Skeletal muscle satellite cell (primary cell): Measurements from ENCODE around the gene PRDM4. TPM values are rescaled to one million over a fixed set of nuclear protein-coding genes. Genes with fewer than 3 reads are reported as not detected.

Experiments used
- H3K27me3 ChIP-seq: 2 replicates; pipeline ENCODE4 v1.7.0; 2013; ENCODE audit warnings: low read length; ENCODE audit not compliant: control insufficient read depth, insufficient read depth
- H3K36me3 ChIP-seq: 2 replicates; pipeline ENCODE4 v1.7.0; 2013; ENCODE audit warnings: mild to moderate bottlenecking, control low read depth, low read length; ENCODE audit not compliant: insufficient read depth
- H3K4me1 ChIP-seq: 2 replicates; pipeline ENCODE4 v1.7.0; 2013; ENCODE audit warnings: low read length; ENCODE audit not compliant: control insufficient read depth, insufficient read depth
- H3K4me2 ChIP-seq: 2 replicates; pipeline ENCODE4 v1.7.0; 2013; ENCODE audit warnings: mild to moderate bottlenecking, low read length
- H3K4me3 ChIP-seq: 2 replicates; pipeline ENCODE4 v1.7.0; 2013; ENCODE audit warnings: low read length
- H3K9ac ChIP-seq: 2 replicates; pipeline ENCODE4 v1.7.0; 2013; ENCODE audit warnings: mild to moderate bottlenecking, low read depth, low read length, moderate library complexity
- H3K9me3 ChIP-seq: replicated peaks from 2 replicates; pipeline ENCODE4 v1.7.0; 2013; ENCODE audit warnings: mild to moderate bottlenecking, control low read depth, low read length
- total RNA-seq: library from RNA; depleted of rRNA; stranded (reverse); fragments of >200 nt; gene quantifications from 2 replicates; pipeline ENCODE4 v1.2.3, GENCODE V29; 2012; rRNA removed

The PRDM4 gene
- 35.2 and 37.8 TPM in 2 replicates for total RNA-seq

- peak within 1 kb of the TSS; percentile 99 for H3K4me3 ChIP-seq
- peak within 1 kb of the TSS; percentile 100 for H3K4me2 ChIP-seq
- no peaks in the 10 kb centered on the region for H3K9me3 ChIP-seq
- H3K27me3 ChIP-seq, result peaks cover 6% of the 10 kb centered on the region
- peaks cover 29% of the 10 kb centered on the region for H3K36me3 ChIP-seq
- peak within 1 kb of the TSS; percentile 98 for H3K9ac ChIP-seq
- H3K4me1 ChIP-seq, result peaks cover 14% of the 10 kb centered on the region
These were observed at the start of gene PRDM4 for GRCh38 chr12:107760809-107761501. PRDM4 (minus strand) TSS chr12:107761137; CDS start chr12:107760515, 622 bp downstream.

DNA sequence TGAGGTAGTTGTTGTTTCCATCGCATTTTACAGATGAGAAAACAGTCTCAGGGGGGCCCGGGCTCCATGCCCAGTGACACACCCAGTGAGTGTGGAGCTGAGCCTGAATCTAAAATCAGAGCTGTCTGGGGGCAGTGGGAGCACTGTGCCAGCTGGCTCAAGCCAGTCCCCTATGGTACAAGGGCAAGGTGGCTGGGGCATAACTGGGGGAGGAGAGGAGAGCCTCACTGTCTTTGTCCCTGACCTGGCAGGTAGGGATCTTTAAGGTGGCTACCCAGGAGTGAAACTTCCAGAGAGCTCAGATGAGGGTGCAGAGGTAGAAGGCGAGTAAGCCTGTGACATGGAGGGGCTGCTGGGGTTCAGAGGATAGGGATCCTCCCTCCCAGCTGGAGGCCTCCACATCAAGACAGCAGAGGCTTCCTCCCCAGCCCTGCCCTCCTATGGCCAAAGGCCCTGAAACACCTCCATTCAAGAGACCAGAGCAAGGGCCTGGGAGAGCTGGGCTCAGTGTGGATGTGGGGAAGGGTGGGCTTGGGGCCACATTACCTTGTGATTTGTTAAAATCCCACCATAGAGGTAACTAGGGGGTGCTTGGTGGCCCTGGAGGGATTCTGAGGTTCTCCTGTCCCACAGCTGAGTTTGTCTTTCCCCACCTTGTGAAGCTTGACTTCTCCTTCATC lies 46.7 kb upstream of the PRDM4 start:
- H3K9ac ChIP-seq, result no peak overlapping the region
- no peaks in the 10 kb centered on the region for H3K9me3 ChIP-seq
- no peaks in the 10 kb centered on the region for H3K36me3 ChIP-seq
- H3K4me1 ChIP-seq, result no peaks in the 10 kb centered on the region
- H3K4me2 ChIP-seq, result no peak overlapping the region
- no peaks in the 10 kb centered on the region for H3K27me3 ChIP-seq
- H3K4me3 ChIP-seq, result no peak overlapping the region

DNA sequence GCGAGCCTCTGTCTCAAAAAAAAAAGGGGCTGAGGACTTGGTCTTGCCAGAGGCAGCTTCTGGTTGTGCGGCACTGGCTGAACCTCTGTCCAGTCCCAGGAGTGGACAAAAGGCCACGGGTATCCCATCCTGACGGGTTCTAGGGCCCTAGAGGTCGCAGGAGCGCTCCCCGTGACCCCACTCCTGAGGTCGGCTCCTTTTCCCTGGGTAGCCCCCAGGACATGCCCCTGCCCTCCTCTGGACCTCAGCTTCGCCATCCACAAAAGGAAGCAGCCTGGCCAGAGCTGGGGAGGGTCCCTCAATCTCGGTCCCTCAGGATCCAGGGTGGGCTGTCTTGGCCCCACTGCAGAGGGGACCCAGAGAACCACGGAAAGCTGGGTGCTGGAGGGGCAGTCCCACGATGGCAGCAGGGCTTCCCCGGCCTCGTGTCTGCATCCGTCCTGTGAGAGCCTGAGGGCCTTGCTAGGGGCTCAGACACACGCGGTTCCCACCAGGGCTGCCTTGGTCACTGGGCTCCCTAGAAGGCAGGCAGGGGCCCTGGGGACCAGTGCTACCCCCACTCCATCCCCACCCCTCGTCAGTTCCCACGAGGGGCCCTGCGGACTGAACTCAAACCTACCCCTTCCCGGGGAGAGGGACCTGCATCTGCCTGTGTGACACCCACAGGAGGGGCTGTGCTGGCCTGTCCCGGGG lies 44.7 kb upstream of the PRDM4 start:
- no peak overlapping the region for H3K4me3 ChIP-seq
- no peaks in the 10 kb centered on the region for H3K4me1 ChIP-seq
- H3K9ac ChIP-seq, result no peak overlapping the region
- no peaks in the 10 kb centered on the region for H3K36me3 ChIP-seq
- no peak overlapping the region for H3K4me2 ChIP-seq
- H3K27me3 ChIP-seq, result no peaks in the 10 kb centered on the region
- no peaks in the 10 kb centered on the region for H3K9me3 ChIP-seq

DNA sequence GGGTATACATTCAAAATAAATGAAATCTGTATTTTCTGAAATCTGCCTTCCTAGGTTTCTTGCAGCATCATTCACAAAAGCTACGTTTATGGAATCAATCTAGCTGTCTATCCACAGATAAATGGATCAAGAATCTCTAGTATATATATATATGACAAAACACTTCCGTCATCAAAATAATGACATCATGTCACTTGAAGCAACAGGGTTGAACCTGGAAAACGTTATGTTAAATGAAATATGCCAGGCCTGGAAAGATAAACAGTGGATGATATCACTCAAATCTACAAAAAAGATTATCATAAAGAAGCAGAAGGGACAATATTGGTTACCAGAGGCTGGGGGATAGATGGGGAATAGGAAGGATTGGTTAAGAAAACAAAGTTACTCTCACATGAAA lies 42.2 kb upstream of the PRDM4 start:
- H3K4me3 ChIP-seq, result no peak overlapping the region
- no peak overlapping the region for H3K9ac ChIP-seq
- H3K27me3 ChIP-seq, result no peaks in the 10 kb centered on the region
- no peaks in the 10 kb centered on the region for H3K9me3 ChIP-seq
- H3K4me1 ChIP-seq, result no peaks in the 10 kb centered on the region
- H3K36me3 ChIP-seq, result no peaks in the 10 kb centered on the region
- H3K4me2 ChIP-seq, result no peak overlapping the region

DNA sequence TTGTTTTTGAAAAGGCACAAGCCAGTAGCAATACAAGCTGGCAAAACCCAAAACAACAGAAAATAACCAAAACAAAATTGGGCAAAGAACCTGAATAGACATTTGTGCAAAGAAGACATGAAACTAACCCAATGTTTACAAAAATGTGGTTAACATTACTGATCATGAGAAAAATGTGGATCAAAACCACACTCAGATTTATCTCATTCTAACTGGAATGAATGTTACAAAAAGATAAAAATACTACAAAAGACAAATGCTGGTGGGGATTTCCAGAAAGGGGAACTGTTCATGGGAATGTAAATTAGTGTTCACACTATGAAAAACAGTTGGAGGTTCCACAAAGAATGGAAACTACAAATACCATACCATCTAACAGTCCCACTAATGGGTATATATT lies 40.2 kb upstream of the PRDM4 start:
- no peaks in the 10 kb centered on the region for H3K36me3 ChIP-seq
- H3K27me3 ChIP-seq, result no peaks in the 10 kb centered on the region
- no peak overlapping the region for H3K4me3 ChIP-seq
- H3K4me2 ChIP-seq, result no peak overlapping the region
- H3K9me3 ChIP-seq, result no peaks in the 10 kb centered on the region
- H3K4me1 ChIP-seq, result no peaks in the 10 kb centered on the region
- no peak overlapping the region for H3K9ac ChIP-seq

- H3K9ac ChIP-seq, result no peak overlapping the region
- no peaks in the 10 kb centered on the region for H3K36me3 ChIP-seq
- no peak overlapping the region for H3K4me3 ChIP-seq
- no peak overlapping the region for H3K4me2 ChIP-seq
- H3K27me3 ChIP-seq, result no peaks in the 10 kb centered on the region
- no peaks in the 10 kb centered on the region for H3K9me3 ChIP-seq
- no peaks in the 10 kb centered on the region for H3K4me1 ChIP-seq
These were observed 37.6 kb upstream of the PRDM4 start for GRCh38 chr12:107798580-107798979.

DNA sequence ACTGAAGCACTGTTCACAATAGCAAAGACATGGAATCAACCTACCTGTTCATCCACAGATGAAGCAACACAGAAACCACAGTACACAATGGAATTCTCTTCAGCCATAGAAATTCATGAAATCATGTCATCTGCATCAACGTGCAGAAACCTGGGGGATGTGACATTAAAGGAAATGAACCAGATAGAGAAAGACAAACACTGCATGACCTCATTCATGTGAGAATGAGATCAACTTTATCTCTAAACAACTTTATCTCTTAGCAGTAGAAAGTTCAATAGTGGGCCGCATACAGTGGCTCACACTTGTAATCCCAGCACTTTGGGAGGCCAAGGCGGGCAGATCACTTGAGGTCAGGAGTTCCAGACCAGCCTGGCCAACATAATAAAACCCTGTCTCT lies 33.5 kb upstream of the PRDM4 start:
- Histone ChIP-seq H3K4me1 (no peaks in the 10 kb centered on the region), H3K27me3 (no peaks in the 10 kb centered on the region), H3K9me3 (no peaks in the 10 kb centered on the region)

DNA sequence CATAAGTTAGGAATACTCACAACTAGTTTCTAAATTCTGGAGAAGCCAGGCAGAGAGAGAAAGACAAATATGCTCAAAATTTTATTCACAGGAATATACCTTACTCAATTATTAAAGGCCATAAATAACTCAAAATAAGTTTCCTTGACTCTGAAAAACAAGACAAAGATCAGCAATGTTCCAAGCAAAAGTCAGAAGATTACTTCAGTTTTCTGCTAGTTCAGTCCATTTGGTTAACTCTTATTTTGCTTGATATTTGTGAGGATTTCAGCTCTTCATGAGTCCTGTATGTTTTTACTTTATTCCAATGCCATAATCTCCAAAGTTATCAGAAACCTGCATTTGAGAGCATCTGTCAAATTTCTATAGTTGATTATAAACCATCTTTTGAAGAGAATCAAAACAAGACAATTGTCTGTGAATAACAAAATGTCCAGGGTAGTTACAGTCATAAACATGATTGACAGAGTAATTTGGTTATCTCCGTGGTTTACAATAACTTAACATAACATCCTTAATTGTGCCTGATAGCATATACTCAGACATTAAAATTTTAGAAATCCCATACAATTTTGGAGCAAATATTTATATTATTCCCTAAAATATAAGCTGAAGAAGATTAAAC lies 30.6 kb upstream of the PRDM4 start:
- H3K27me3 ChIP-seq, result no peaks in the 10 kb centered on the region
- no peak overlapping the region for H3K9ac ChIP-seq
- no peaks in the 10 kb centered on the region for H3K4me1 ChIP-seq
- no peaks in the 10 kb centered on the region for H3K9me3 ChIP-seq
- no peak overlapping the region for H3K4me3 ChIP-seq
- no peaks in the 10 kb centered on the region for H3K36me3 ChIP-seq
- H3K4me2 ChIP-seq, result no peak overlapping the region

More for the DNA sequence above, 33.5 kb upstream of the PRDM4 start:
- no peaks in the 10 kb centered on the region for H3K36me3 ChIP-seq
- H3K4me2 ChIP-seq, result no peak overlapping the region
- no peak overlapping the region for H3K4me3 ChIP-seq
- H3K9ac ChIP-seq, result no peak overlapping the region

- H3K27me3 ChIP-seq, result peaks cover under 1% of the 10 kb centered on the region
- H3K4me1 ChIP-seq, result no peaks in the 10 kb centered on the region
- H3K9me3 ChIP-seq, result no peaks in the 10 kb centered on the region
- H3K36me3 ChIP-seq, result no peaks in the 10 kb centered on the region
- H3K4me2 ChIP-seq, result no peak overlapping the region
- no peak overlapping the region for H3K4me3 ChIP-seq
- H3K9ac ChIP-seq, result no peak overlapping the region
These were observed 27.9 kb upstream of the PRDM4 start for GRCh38 chr12:107788690-107789458.

DNA sequence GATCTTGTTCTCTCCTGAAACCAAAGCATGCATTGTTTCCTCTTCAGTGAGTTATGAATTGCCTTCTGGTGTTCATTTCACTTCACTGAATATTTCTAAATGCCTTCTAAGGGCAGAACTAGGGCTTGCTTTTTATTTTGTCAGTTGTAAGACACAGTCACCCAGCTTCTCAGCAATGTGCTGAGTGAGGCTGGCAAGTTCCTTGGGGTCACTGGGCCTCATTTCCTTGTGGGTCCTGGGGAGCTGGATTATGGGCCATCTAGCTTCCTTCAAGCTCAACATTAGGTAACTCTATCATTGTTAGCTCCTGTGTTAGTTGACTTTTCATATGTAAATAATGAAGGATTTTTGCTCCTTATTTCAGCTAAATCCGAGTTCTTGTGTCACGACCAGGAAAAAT lies 27.3 kb upstream of the PRDM4 start:
- no peaks in the 10 kb centered on the region for H3K9me3 ChIP-seq
- H3K4me3 ChIP-seq, result no peak overlapping the region
- H3K27me3 ChIP-seq, result peaks cover 3% of the 10 kb centered on the region
- H3K9ac ChIP-seq, result no peak overlapping the region
- no peaks in the 10 kb centered on the region for H3K36me3 ChIP-seq
- no peaks in the 10 kb centered on the region for H3K4me1 ChIP-seq
- H3K4me2 ChIP-seq, result no peak overlapping the region
